Measurements from ENCODE around the gene KMT5B.

KMT5B gene

DNA sequence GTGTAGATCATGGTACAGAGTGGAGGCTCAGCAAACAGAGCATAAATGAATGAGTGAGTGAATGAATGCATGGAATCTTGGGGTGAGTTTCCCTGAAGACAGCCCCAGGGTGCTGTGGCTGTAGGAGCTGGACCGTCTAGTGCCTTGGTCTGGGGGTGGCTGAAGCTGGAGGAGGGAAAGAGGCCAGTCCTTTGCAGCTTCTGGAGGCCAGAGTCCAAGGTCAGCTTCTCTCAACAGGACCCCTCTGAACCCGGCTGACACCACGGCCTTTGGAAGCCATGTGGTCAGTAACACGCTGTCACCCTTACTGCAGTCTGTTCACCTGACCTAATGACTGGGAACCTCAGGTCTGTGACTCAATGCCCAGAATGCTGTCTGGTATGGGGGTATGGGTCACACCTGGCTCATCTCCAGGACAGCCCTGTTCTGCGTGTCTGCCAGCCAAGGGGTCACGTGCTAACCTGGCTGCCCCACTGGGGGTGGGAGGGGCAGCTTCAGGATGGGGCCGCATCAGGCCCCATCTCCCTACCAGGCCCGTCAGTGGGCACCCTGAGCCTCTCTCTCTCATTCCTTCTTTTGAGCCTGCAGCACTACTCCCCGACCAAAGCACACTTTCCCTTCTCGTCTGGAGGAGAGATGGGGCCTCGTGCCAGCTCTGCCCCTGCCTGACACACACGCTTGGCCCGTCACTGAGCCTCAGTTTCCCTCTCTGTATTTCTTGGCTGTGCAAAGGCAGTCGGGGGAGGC lies 67.8 kb downstream of the KMT5B start:
- peak; percentile 31 for DNase-seq (ENCODE audit: low read depth, low spot score)

DNA sequence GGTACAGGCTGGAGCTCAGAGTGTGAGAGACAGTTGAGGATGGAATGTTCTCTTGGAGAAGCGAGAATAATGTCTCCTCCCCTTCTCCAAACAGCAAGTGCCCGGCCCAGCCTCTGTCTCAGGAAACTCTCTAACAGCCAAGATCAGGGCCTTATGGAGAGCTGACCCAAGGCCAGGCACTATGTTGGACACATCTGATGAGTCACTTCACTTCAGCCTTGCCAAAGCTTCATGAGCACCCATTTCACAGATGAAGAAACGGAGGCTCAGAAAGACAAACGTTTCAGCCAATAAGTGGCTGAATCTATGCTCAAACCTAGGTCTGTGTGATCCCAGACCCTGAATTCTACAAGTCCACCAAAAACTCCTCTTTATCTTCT lies 69.8 kb downstream of the KMT5B start:
- no peak for DNase-seq (ENCODE audit: low read depth, low spot score)

DNA sequence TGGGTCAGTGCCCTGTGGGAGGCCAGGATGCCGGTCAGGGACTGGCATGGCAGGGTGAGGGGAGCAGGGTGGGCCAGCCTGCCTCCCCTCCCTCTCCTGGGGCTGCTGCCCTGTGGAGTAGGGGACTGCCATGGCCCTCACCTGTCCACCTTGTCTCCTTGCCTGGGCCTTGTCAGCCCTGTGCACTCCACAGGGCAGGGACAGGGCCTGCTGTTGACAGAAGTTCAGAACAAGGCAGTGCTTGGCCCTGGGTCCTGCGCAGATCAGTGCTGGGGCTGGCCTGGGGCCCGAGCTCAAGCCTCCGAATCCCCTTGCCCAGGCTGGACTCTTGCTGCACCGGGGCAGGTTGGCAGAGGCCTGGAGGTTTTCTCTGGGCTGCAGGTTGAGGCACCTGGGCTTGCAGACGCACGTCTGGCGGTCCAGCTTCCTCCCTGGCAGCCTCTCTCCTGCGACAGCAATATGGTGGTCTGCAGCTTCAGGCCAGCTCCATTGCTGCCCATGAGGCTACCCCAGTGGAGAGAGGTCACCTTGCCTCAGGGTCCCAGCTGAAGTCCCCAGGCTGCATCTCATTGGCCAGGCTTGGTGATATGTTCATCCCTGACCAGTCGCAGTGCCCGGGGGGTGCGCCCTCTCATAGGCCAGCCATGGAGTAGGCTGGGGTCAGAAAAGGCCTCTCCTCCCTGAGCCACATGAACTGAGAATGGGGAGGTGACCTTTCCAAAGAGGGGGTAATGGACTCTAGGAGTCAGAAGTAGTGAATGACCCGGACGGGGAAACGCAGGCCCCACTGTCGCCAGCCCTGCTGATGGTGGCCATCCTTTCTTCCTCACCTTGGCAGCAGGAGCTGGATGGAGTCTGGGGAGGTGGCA lies 70.4 kb downstream of the KMT5B start:
- no peak for DNase-seq (ENCODE audit: low read depth, low spot score)

DNA sequence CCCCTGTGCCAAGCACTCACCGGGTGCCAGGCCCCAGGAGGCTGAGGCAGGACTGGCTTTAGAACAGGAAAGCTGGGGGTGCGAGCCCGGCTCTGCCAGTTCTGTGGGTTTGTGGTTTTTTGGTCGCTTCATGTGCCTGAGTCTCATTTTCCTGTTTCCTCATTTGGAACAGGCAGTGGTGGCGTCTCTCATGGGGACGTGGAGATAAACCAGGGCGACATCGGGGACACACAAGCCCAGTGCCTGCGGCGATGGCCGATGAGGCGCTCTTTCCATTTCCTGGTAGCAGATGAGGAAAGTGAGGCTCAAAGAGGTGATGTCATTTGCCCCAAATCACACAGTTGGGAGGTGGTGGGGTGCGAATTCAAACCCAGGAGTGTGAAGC lies 71.1 kb downstream of the KMT5B start:
- peak; percentile 71 for DNase-seq (ENCODE audit: low read depth, low spot score)

DNA sequence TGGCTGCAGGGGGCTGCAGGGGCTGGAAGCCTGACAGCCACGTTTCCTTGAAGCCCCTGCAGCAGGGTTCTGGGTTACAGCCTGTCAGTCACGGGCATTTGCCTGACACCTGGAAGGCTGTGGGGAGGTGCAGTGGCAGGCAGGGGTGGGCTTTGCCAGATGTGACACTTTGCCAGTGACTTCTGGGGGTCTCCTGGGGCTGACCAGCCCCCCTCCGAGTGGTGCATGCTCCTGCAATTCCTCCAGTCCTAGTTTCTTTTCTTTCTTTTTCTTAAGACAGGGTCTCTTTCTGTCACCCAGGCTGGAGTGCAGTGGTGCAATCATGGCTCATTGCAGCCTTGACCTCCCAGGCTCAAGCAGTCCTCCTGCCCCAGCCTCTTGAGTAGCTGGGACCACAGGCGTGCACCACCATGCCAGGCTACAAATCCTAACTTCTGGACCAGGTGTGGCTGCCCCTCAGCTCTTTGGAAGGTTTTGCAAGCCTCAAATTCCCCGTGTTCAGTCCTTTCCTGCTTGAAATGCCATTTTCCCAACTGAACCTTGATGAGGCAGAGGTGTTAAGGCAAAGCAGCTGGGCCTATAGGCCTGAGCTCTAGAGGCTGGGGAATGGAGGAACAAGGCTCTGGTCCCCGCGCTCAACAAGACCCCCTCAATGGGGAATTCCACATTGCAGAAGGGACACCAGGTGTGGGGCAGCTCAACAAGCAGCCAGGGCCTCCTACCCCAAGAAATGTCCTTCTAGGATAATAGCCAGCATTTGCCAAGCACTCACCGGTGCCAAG lies 71.7 kb downstream of the KMT5B start:
- no peak for DNase-seq (ENCODE audit: low read depth, low spot score)

DNA sequence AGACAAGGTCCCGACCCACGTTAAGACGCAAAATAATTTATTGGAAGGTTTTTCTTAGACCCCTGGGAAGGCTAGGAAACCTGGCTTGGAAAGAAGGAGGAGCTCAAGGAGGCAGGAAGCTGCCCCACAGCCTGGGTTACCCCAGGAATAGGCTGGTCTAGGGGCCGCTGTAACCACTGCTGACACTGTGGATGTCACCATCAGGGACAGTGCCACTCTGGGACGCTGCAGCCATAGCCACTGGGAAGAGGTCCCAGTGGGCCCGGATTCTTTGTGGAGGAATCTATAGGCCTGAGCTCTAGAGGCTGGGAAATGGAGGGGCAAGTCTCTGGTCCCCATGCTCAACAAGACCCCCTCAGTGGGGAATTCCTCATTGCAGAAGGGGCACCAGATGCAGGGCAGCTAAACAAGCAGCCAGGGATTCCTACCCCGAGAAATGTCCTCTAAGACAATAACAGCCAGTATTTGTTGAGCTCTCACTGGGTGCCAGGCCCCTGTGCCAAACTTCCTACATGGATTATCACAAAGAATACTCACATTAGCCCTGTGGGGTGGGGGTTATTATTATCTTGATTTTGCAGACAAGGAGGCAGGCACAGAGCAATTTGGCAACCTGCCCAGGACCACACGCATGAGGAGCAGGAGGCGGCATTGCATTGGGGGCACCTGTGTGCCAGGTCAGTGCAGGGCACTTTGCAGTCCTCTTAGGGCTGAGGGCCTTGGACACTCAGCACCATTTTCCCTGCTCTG lies 72.4 kb downstream of the KMT5B start:
- no peak for DNase-seq (ENCODE audit: low read depth, low spot score)

DNA sequence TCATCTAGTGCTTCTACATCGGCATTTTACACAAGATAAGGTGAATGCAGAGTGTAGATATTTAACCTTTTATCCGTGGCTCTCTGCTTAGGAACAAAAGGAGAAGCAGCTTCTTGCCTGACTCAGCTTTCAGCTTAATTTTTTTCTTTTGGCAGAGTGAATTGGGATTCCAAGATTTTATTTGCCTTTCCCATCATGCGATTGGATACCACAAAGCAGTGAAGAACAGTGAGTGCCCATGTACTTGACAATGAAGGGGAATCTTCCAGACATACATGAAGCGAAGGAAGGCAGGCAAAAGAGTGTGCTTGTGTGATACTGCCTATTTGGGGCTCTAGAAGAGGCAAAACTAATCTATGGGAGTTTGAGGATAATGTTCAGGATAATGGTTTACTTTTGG lies 74.9 kb downstream of the KMT5B start:
- DNase-seq (ENCODE audit: low read depth, low spot score) = no peak

DNA sequence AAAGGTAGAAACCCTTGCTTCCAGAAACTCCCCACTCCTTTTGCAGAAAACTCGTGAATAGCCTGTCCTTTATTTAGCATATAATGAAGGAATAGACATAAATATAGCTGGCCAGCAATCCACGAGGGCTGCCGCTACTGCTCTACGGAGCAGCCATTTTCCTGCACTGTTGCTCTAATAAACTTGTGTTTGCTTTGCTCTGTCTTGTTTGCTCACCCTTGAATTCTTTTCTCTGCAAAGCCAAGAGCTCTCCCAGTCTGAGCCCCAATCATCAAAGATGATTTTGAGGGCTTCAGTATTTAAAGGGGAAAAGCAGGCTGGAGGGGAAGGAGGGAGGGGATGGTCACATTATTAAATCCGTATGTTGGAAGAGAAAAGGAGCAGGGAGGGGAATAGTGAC lies 75.3 kb downstream of the KMT5B start:
- no peak for DNase-seq (ENCODE audit: low read depth, low spot score)

DNA sequence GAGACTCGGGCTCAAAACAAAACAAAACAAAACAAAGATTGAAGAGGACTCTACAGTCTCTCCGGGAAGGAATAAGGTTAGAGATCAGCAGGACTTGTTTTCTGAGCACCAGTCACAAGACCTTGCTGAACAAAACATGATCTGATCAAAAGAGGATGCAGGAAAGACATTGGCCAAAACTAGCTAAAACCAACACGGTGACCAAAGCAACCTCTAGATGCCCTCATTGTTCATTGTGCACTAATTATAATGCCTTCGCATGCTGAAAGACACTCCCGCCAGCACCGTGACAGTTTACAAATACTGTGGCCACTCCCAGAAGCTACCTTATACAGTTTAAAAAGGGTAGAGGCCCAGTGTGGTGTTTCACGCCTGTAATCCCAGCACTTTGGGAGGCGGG lies 76.2 kb downstream of the KMT5B start:
- DNase-seq (ENCODE audit: low read depth, low spot score) = no peak

DNA sequence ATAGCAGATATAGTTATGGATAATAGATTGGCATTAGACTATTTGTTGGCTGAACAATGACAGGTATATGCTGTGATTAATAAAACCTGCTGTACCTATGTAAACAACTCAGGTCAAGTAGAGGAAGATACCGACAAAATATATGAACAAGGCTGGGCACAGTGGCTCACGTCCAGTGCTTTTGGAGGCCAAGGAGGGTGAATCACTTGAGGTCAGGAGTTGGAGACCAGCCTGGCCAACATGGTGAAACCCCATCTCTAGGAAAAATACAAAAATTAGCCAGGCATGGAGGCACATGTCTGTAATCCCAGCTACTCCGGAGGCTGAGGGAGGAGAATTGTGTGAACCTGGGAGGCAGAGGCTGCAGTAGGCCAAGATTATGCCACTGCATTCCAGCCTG lies 77.9 kb downstream of the KMT5B start:
- DNase-seq (ENCODE audit: low read depth, low spot score) = no peak

DNA sequence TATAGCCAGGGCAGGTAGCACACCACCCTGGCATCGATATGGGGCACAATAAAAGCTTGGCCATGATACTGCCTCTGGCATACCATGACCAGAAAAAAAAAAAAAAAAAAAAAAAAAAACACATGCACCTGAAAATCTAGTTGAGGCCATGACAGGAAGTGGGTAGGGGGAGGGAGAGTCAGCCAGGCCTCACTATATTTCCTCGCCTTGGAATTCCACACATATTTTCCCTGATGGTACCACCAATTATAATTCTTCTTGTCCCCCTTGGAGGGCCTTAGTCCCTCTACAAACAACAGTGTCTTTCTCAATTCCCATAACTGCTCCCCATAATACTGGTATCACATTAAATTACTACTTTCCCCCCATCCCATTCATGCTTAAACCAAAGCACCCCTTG lies 79.3 kb downstream of the KMT5B start:
- DNase-seq (ENCODE audit: low read depth, low spot score) = no peak

DNA sequence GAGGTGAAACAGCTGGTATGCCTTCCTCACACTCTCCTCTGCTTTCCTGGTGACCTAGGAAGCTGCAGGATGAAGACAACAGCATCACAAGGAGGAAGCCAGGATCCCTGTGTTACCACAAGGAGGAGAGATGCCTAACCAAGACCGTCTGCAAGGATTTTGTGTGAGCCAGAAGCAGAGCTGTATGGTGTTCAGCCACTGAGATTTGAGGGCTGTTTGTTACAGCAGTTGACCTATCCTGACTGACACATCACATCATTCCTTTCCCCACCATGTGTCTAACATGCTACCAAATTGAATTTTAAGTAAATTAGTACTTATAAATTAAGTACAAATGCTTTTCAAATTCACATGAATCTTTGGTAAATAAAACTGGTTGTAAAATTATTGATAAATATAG lies 83.0 kb downstream of the KMT5B start:
- DNase-seq (ENCODE audit: low read depth, low spot score) = no peak

DNA sequence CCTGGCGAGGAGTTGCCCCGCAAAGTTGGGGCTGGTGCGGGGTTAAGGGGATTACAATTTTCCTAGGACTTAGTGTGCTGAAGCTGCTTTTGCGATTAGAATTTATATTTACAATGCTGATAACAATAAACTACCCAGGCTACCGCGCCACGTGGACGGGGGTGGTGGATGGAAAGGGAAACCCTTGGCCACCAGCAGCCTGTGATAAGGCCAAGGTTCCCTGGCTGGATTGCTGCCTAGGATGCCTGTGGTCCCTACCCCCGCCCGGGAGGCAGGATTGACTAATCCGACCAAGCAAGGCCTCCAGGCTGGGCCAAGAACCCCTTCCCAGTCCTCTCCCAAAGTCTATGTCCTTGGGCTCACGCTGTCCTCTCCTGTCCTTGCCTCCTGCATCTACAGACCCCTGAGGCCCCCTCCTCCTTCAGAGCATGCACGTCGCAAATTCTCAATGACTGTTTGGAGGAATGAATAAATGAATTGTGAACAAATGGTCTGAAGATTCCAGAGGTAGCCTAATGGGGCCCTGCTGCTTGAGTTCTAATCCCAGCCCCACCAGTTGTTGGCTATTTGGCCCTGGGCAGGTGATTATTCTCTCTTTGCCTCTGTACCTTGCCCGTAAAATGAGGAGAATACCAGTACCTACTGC lies 84.3 kb downstream of the KMT5B start:
- peak; percentile 95 for DNase-seq (ENCODE audit: low read depth, low spot score)

DNA sequence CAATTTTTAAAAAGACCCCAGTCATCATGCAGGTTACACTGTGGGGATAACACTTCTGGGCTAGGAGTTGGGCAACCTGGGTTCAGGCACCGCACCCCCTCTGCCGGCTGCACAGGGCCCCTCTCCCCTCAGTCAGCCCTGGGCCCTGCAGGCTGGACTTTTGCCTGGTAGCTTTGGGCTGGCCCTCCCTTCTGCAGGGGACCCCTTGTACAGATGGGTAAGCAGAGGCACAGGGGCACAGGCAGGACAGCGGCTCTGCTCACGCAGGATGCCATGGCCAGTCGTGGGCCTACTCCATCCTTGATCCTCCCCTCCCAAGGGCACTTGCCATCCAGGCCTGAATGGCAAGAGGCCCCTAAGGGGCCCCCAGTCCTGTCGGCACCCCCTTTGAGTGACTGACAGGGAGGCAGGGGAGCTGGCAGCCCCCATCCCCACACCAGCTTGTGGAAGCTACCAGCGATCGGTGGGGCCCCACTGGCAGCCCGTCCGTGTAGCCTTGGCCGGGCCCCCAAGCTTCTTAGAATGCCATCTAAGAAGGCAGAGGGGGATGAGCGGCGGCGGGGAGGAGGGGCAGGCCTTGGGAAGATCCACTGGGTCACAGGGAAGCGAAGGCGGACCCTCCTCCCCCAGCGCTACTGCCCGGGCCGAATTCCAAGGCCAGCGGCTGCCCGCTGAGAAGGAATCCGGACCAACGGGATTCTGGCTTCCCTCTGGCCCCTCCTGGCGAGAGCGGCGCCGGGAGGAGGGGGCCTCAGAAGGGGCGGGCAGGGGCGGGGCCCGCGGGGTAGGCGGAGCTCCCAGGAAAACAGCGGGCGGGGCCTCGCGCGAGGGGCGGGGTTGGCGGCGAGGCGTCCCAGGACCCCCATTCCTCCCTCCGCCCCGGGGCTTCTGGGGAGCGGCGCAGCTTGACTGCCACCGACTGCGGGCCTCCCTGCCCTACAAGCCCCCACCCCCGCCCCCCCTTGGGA lies 85.1 kb downstream of the KMT5B start:
- peak; percentile 96 for DNase-seq (ENCODE audit: low read depth, low spot score)

DNA sequence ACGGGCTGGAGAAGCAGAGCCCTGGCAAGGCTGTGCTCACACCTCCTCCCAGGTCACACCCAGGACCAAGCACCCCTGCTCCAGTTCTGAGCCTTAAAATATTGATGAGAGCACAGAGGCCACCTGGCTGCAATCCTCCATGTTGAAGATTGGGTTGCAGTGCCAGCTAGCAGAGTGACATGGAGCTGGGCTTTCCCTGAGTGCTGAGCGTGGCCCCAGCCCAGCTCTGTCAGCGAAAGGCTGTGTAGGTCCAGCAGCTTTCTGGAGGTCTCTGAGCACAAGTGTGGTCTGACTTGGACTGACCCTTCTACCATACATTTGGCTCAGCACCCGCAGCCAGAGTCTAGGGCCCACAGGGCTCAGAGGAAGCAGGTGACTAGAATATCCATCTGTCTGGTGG lies 87.9 kb downstream of the KMT5B start:
- no peak for DNase-seq (ENCODE audit: low read depth, low spot score)

DNA sequence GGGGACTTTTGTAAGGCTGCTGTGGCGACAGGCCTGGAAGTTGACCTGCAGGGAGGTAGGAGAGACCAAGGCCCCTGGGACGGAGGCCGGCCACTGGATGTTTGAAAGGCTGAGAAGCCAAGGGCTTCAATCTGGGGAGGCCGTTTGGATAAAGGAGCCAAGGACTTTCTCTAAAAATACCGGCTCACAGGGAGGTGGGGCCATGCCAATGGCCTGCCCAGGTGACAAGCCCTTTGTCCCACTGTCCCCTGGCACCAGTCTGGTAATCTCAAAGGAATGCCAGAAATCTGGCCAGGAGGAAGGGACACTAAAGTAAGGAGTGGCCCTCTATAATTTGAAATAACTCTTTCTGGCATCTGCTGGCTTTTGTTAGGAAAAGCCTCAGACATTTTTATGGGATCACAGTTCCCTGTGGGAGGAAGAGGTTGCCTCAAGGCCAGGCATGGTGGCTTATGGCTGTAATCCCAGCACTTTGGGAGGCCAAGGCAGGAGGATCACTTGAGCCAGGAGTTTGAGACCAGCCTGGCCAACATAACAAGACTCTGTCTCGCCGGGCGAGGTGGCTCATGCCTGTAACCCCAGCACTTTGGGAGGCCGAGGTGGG lies 90.1 kb downstream of the KMT5B start:
- peak; percentile 41 for DNase-seq (ENCODE audit: low read depth, low spot score)

DNA sequence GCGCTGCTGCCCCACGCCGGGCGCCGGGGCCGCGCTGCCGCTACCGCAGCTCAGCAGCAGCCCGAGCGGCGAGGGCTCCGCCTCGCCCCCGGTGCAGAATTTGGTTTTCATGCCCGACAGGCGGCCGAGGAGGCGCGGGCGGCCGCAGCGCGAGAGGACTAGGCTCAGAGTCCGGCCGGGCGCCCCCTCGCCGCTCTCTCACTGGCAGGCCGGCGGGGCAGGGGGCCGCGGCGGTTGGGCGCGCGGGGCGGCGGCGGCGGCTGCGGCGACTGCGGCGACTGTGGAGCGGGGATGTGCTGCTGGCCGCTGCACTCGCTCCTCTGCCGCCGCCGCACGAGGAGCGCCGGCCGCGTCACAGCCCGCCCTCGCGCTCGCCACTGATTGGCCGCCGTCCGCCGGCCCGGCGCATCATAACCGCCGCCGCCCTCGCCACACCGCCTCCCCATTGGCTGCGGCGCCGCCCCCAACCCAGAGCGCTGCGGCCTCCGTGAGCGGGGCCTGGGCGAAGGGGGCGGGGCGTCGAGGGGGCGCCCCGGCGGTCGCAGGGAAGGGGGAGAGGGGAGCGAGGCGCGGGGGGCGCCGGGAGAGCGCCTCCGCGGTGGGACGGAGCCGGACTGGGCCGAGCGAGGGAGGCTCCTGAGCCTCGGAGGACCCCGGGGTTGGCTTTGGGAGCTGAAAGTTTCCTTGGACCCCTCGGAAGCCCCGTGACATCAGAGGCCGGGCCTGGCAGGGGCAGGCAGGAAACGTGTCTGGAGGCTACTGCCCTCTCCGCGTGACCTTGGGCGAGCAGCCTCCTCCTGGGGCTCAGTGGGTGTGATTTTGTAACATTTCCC lies 91.8 kb downstream of the KMT5B start, which contains the start of gene CHKA:
Gene CHKA, minus strand, starts transcription at position 322 of the 833 bp plus-strand sequence. Its CDS starts 211 bp downstream, at position 111.
- DNase-seq (ENCODE audit: low read depth, low spot score) = peak; percentile 98

DNA sequence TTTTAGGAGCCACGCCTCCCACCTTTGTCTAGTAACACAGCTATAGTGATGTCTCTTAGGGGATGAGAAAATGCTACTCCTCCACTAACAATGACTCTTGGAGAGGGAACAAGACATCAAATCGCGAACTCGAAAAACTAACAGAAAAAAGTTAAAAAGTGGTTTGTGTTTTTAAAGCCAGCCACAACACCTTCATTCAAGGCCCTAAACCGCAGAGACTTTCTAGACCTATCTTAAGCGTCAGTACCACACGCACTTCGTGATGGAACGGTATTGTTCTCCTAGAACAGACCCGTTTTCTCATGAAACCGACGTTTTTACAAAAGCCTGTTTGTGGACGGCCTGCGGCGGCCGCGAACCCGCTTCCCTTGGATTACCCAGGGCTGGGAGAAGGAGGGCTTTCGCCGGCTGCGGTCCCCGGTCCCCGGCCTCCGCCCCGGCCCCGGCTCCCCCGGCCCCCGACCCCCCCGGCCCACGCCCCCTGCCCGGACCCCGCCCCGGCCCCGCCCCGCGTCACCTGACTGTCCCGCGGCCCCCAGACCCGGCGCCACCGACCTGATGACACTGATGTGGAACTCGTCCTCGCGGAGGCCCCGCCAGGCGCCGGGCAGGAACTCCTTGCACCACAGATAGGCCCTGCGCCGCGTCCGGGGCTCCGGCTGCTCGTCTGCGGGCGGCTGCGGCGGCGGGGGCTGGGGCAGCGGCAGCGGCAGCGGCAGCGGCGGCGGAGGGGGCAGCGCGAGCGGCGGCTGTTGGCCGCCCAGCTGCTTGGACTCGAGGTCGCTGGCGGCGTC lies 92.6 kb downstream of the KMT5B start:
- peak; percentile 56 for DNase-seq (ENCODE audit: low read depth, low spot score)

Data from astrocyte of the hippocampus (primary cell).